ENCODE measurements around the gene TMEM59.

DNA sequence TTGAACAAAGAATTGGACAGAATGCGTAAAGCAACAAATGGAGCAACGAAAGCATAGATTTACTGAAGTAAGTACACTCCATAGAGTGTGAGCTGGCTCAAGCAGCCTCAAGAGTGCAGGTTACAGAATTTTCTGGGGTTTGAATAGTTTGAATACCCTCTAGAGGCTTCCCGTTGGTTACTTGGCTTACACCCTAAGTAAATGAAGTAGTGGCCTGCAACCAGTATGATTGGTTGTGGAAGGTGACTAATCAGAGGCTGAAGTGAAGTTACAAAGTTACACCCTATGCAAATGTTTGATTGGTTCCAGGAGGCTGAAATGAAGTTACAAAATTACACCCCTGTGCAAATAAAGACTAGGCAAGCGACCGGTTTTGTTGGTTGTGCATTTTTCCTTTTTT, 11.3 kb upstream of the TMEM59 start:
- TF ChIP-seq POLR2AphosphoS5 (IDR thresholded peaks at IDR 0.05) (no peak), POLR2A (IDR thresholded peaks at IDR 0.05) (no peak)
- TF ChIP-seq, protein P1, sequence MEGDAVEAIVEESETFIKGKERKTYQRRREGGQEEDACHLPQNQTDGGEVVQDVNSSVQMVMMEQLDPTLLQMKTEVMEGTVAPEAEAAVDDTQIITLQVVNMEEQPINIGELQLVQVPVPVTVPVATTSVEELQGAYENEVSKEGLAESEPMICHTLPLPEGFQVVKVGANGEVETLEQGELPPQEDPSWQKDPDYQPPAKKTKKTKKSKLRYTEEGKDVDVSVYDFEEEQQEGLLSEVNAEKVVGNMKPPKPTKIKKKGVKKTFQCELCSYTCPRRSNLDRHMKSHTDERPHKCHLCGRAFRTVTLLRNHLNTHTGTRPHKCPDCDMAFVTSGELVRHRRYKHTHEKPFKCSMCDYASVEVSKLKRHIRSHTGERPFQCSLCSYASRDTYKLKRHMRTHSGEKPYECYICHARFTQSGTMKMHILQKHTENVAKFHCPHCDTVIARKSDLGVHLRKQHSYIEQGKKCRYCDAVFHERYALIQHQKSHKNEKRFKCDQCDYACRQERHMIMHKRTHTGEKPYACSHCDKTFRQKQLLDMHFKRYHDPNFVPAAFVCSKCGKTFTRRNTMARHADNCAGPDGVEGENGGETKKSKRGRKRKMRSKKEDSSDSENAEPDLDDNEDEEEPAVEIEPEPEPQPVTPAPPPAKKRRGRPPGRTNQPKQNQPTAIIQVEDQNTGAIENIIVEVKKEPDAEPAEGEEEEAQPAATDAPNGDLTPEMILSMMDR (IDR thresholded peaks at IDR 0.05 in 8 of 11, conservative IDR thresholded peaks at IDR 0.05 in 3 of 11): no peak

Data from spleen (tissue), 7 donors.